ENCODE results near the gene HDHD5. TPM values are rescaled to one million over a fixed set of nuclear protein-coding genes. Genes with fewer than 3 reads are reported as not detected.

HDHD5 gene
- total RNA-seq, 1 donor from 2014 or later: 50.8 TPM

DNA sequence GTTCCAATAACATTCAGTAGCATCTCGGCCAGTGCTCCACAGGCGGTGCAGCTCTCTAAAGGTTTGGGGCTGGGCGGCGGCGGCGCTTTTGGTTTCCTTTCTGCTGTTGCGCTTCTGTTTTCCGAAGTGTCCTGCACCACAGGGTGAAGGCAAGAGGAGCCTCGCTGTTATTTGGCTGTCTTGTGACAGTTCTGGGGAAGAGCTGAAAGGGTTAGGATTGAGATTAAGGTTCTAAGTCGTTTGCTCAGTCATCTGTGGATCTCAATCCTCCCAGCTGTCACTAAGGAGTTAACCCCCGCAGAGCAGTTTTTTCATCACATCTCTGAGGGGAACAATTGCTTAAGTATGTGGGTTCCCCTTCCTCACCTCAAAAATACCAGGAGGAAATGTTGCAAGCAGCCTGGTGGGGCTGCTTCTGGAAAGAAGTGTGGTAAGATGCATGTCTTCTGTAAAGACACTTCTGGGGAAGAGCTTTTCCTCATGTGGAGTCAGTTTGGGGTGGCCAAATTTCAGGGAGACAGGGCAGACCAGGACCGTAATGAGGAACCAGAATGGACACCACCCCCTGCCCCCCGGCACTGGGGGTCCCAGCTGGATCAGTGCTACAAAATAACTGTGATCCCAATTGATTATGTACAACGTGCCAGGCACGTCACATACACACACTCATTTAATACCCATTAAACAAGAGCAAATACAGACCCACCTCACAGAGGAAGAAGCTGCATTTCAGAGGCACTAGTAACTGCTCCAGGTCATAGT, 52.1 kb downstream of the HDHD5 start:
- no peaks in the 10 kb centered on the region for H3K4me1 Mint-ChIP-seq
- no peak for DNase-seq (ENCODE audit: low read depth, low spot score)
- no peak for TF ChIP-seq CTCF (conservative IDR thresholded peaks at IDR 0.05)
- no peaks in the 10 kb centered on the region for H3K9me3 Mint-ChIP-seq
- H3K4me3 Mint-ChIP-seq: no peak overlapping the region
- H3K27me3 Mint-ChIP-seq (ENCODE audit: low read depth): no peaks in the 10 kb centered on the region
- peaks cover 2% of the 10 kb centered on the region for H3K36me3 Mint-ChIP-seq (ENCODE audit: low read depth)
- H3K27ac Mint-ChIP-seq (ENCODE audit: unreplicated experiment): no peak overlapping the region

DNA sequence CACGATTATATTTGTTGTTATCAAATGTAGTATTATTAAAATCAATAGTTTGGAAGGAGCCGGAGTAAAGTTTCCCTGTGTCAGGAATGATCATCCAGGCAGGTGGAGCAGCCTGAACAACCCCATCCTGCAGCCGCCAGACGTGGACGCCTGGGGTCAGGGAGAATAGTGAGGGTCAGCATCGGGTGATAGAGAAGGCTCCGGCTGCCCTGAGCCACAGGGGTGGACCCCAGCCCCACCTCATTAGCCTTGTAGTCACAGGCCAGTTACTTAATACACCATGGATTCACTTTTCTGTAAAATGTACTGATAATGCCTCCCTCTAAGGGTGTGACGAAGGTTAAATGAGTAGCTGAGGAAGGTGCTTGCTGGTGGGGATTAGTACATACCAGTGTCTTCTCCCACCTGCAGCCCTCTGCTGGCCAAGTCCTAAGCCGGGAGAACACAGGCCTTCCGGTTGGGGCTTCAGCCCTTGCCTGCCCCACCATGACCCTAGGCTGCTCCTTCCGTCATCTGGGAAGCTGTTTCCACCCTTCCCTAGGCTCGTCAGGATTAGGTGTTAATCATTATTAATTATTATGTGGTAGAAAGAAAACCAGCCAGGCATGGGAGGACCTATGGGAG, 52.8 kb downstream of the HDHD5 start:
- no peak overlapping the region for H3K27ac Mint-ChIP-seq (ENCODE audit: unreplicated experiment)
- H3K36me3 Mint-ChIP-seq (ENCODE audit: low read depth): peaks cover 2% of the 10 kb centered on the region
- no peak for TF ChIP-seq CTCF (conservative IDR thresholded peaks at IDR 0.05)
- H3K4me3 Mint-ChIP-seq: no peak overlapping the region
- H3K9me3 Mint-ChIP-seq: no peaks in the 10 kb centered on the region
- no peak for DNase-seq (ENCODE audit: low read depth, low spot score)
- H3K4me1 Mint-ChIP-seq: no peaks in the 10 kb centered on the region
- no peaks in the 10 kb centered on the region for H3K27me3 Mint-ChIP-seq (ENCODE audit: low read depth)

GRCh38 chr22:17105143-17106129, 53.6 kb downstream of the HDHD5 start:
- peaks cover 2% of the 10 kb centered on the region for H3K36me3 Mint-ChIP-seq (ENCODE audit: low read depth)
- H3K4me1 Mint-ChIP-seq: no peaks in the 10 kb centered on the region

GRCh38 chr22:17104336-17104935, 54.6 kb downstream of the HDHD5 start:
- Mint-ChIP-seq H3K9me3 (no peaks in the 10 kb centered on the region), H3K27me3 (ENCODE audit: low read depth) (no peaks in the 10 kb centered on the region), H3K4me3 (no peak overlapping the region), H3K27ac (ENCODE audit: unreplicated experiment) (no peak overlapping the region), H3K36me3 (ENCODE audit: low read depth) (peaks cover 2% of the 10 kb centered on the region), H3K4me1 (no peaks in the 10 kb centered on the region)
- DNase-seq (ENCODE audit: low read depth, low spot score): no peak
- TF ChIP-seq CTCF (conservative IDR thresholded peaks at IDR 0.05): no peak

More at GRCh38 chr22:17105143-17106129, 53.6 kb downstream of the HDHD5 start:
- no peak for TF ChIP-seq CTCF (conservative IDR thresholded peaks at IDR 0.05)
- Mint-ChIP-seq H3K4me3 (no peak overlapping the region), H3K9me3 (no peaks in the 10 kb centered on the region), H3K27ac (ENCODE audit: unreplicated experiment) (no peak overlapping the region), H3K27me3 (ENCODE audit: low read depth) (no peaks in the 10 kb centered on the region)
- no peak for DNase-seq (ENCODE audit: low read depth, low spot score)

- no peak for DNase-seq (ENCODE audit: low read depth, low spot score)
- H3K36me3 Mint-ChIP-seq (ENCODE audit: low read depth): peaks cover 2% of the 10 kb centered on the region
- H3K4me3 Mint-ChIP-seq: no peak overlapping the region
- no peak for TF ChIP-seq CTCF (conservative IDR thresholded peaks at IDR 0.05)
- H3K27me3 Mint-ChIP-seq (ENCODE audit: low read depth): no peaks in the 10 kb centered on the region
- H3K4me1 Mint-ChIP-seq: no peaks in the 10 kb centered on the region
- no peaks in the 10 kb centered on the region for H3K9me3 Mint-ChIP-seq
- no peak overlapping the region for H3K27ac Mint-ChIP-seq (ENCODE audit: unreplicated experiment)
These were observed 55.7 kb downstream of the HDHD5 start for GRCh38 chr22:17103351-17103750.
